Pulmonary artery endothelial cell (primary cell): Measurements from ENCODE around the gene ARCN1. TPM values are rescaled to one million over a fixed set of nuclear protein-coding genes. Genes with fewer than 3 reads are reported as not detected.
"Not testable (repeated sequence)": the region's sequence is repeated elsewhere in the genome, so short reads cannot be mapped to it uniquely, and the experiment has no call there.

Source experiments
- DNase-seq: peaks from one replicate; pipeline ENCODE4 v3.0.0-alpha.2; 2011; ENCODE audit warnings: low read depth, low spot score
- total RNA-seq: library from RNA; depleted of rRNA; stranded (reverse); fragments of >200 nt; gene quantifications from 2 replicates; pipeline ENCODE4 v1.2.3, GENCODE V29; 2014

The ARCN1 gene
- total RNA-seq, 1 donor from 2014 or later = 130 TPM

DNA sequence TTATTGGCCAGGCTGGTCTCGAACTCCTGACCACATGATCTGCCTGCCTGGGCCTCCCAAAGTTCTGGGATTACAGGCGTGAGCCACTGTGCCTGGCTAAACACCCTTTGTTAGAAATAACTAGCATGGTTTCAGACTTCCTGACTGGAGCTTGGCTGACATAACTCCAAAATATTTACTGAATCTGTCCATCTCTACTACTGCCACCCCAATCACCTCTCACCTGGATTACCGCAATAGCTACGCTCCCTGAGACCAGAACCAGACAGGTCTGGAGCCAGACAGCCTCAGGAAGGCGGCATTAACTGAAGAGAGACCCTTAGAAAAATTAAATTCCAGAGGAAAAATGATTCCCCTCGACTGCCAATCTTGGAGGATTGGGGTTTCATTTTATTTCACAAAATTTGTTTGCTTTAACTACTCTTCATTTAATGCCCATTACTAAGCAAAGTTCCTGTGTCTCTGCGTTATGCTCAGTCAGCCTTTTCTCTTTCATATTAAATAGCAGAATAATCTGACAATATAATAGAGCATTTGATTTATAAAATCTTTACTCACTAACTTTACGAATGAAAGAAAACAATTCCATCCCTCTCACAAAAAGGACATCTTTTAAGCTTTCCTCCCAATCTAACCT lies 28.1 kb upstream of the ARCN1 start:
- DNase-seq = no peak

- DNase-seq = no peak
Measured at GRCh38 chr11:118544647-118545010, 27.6 kb upstream of the ARCN1 start.

DNA sequence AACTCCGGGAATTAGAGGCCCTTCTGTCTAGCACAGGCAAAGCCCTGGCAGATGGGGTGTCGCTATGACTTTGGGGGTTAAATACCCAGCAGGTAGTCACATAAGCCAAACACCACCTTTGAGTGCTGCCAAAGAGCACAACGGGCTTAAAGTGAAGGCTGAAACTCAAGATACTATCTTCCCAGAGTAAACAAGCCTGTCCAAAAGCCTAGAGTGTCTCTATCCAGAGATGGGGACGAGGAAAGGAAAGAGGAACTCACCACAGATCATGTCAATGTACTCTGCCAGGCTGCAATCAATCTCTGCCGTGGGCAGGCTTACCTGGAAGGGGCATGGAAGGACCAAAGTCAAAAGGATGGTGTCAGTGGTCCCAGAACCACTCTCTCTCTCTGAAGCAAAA lies 26.7 kb upstream of the ARCN1 start:
- no peak for DNase-seq

DNA sequence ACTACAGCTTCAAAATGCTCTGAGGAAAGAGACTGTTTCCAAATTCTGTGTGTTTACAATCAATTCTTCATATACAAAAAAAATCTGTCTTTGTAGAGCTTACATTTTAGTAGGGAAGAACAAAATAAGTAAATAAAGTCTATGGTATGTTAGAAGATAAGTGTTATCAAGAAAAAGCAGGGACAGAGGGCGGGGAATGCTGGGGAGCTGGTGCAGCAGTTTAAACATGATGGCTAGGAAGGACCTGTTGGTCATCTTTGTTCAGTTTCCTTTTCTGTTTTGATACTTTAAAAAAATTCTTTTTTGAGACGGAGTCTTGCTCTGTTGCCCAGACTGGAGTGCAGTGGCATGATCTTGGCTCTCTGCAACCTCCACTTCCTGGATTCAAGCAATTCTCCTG lies 25.1 kb upstream of the ARCN1 start:
- no peak for DNase-seq

DNA sequence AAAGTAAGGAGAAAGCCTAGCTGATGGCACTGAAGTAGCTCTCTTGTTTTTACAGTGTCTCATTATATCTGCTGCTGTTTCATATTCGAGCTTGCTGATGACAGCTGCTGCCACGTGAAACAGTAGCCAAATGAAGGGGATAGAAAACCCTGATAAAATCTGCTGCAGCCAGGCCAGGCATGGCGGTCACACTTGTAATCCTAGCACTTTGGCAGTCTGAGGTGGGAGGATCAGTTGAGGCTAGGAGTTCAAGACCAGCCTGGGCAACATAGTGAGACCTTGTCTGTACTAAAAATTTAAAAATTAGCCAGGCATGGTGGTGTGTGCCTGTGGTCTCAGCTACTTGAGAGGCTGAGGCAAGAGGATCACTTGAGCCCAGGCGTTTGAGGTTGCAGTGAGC lies 19.9 kb upstream of the ARCN1 start:
- no peak for DNase-seq

DNA sequence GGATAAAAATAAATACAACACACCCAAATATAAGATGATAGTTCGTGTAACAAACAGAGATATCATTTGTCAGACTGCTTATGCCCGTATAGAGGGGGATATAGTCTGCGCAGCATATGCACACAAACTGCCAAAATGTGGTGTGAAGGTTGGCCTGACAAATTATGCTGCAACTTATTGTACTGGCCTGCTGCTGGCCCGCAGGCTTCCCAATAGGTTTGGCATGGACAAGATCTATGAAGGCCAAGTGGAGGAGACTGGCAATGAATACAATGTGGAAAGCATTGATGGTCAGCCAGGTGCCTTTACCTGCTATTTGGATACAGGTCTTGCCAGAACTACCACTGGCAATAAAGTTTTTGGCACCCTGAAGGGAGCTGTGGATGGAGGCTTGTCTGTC lies 11.4 kb upstream of the ARCN1 start:
- DNase-seq = no peak

- no peak for DNase-seq
Measured at GRCh38 chr11:118565051-118565450, 7.2 kb upstream of the ARCN1 start.

DNA sequence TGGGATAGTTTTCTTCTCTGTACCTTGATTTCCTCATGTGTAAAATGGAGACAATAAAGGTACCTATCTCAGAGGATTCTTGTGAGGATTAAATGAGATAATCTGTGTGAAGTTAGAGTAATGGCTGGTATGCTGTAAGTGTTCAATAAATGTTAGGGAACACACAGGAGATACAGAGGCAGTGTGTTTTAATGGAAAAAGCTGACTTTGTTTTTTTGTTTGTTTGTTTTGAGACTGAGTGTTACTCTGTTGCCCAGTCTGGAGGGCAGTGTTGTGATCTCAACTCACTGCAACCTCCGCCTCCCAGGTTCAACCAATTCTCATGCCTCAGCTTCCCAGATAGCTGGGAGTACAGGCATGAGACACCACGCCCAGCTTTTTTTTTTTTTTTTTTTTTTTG lies 2.5 kb upstream of the ARCN1 start:
- DNase-seq = no peak

- no peak for DNase-seq
Measured at GRCh38 chr11:118570787-118571186, 1.4 kb upstream of the ARCN1 start.

DNA sequence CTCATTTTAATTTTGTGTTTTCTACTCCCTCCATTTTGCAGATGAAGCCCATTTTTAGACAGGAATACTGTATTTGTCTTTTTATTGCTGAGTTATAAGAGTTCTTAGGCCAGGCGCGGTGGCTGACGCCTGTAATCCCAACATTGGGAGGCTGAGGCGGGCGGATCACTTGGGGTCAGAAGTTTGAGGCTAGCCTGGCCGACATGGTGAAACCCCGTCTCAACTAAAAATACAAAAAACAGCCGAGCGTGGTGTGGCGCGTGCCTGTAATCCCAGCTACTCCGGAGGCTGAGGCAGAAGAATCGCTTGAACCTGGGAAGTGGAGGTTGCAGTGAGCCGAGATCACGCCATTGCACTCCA lies 528 bp upstream of the ARCN1 start:
- DNase-seq = not testable (repeated sequence)

DNA sequence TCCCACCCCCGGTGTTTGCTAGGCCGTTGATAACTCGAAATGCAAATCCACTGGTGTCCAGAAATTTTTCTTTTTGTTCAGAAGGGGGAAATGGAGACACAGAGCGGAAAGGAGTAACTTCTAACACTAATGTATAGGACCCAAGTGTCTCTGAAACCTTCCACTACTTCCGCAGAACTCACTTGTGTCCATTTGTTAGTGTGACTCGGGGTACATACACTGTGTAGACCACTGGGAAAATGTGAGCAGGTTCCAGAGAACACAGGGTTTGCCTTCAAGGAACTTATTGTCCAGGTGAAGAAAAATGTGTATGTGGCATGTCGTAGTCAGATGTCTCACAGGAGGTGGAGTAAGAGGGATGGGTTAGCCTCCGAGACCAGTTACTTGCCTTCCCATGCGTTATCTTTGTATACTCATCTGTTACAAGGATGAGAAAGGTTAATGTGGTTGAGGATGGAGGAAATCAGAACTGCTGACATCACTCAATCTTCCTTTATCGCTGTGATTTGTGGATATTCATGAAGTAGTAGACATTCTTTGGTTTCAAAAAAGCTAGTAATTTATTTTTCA lies 857 bp downstream of the ARCN1 start:
- DNase-seq = peak; percentile 44

DNA sequence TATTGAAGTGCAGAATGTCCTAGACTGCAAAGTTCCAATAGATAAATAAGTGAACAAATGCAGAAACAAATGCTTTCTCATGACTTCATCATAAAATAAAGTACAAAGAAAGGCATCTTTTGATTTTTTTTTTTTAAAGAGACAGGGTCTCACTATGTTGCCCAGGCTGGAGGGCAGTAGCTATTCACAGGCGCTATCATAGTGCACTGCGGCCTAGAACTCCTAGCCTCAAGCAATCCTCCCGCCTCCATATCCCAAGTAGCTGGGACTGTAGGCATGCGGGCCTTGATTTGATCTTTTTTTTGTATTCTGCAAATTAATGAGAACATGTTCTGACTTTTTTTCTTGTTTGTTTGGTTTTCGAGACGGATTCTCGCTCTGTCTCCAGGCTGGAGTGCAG lies 2.4 kb downstream of the ARCN1 start:
- no peak for DNase-seq

GRCh38 chr11:118577995-118578394 lies 5.8 kb downstream of the ARCN1 start:
- not testable (repeated sequence) for DNase-seq

GRCh38 chr11:118581057-118581456 lies 8.8 kb downstream of the ARCN1 start:
- DNase-seq = peak; percentile 71

DNA sequence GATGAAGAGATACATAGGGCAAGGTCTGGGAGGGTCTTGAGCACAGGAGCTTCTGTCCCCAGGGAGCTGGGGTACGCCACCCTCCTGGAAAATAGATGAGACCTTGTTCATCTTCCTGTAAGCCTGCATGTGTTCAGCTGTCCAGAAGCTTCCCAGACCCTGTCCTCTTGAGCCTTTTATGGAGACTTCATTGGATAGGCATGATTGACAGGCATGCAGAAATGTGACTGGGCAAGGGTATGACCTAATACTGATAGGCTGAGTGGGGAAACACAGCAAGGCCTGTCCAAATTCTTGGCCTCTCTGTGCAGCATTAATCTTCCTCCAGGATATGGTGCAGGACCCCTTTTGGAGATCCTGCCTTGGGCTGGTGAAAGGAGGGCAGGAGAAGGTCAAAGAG lies 15.7 kb downstream of the ARCN1 start:
- no peak for DNase-seq

DNA sequence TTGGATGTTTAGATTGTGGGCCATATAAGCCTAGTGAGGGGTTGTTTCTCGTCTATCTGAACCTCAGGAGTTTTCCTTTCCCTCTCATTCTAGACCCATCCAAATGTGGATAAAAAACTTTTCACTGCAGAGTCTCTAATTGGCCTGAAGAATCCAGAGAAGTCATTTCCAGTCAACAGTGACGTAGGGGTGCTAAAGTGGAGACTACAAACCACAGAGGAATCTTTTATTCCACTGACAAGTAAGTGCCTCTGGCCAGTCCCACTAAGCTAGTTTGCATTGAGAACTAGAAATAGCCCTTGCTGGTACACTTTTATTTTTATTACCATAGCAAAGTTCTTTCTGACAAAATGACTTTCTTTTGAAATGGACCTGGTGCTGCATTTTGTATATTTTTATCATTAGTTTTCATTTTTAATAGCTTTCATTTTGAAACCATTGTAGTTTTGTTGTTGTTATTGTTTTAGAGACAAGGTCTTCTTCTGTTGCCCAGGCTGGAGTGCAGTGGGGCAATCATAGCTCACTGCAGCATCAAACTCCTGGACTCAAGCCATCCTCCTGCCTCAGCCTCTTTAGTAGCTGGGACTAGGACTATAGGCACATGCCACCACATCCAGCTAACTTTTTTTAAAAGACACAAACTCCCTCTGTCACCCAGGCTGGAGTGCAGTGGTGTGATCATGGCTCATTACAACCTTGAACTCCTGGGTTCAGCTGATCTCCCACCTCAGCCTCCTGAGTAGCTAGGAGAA lies 20.6 kb downstream of the ARCN1 start:
- no peak for DNase-seq

DNA sequence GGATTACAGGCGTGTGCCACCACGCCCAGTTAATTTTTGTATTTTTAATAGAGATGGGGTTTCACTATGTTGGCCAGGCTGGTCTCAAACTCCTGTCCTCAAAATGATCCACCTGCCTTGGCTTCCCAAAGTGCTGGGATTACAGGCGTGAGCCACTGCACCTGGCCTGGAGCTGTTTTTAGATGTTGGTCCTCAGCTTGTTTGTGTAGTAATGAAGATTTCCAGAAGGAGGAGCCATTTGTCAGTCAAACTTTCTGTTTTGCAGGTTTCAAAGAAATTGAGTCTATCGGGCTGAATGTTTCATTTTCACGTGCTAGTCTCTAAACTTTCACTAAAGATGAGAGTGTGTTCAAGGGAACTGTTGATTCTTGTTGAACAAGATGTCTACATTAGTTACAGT lies 22.8 kb downstream of the ARCN1 start:
- not testable (repeated sequence) for DNase-seq

DNA sequence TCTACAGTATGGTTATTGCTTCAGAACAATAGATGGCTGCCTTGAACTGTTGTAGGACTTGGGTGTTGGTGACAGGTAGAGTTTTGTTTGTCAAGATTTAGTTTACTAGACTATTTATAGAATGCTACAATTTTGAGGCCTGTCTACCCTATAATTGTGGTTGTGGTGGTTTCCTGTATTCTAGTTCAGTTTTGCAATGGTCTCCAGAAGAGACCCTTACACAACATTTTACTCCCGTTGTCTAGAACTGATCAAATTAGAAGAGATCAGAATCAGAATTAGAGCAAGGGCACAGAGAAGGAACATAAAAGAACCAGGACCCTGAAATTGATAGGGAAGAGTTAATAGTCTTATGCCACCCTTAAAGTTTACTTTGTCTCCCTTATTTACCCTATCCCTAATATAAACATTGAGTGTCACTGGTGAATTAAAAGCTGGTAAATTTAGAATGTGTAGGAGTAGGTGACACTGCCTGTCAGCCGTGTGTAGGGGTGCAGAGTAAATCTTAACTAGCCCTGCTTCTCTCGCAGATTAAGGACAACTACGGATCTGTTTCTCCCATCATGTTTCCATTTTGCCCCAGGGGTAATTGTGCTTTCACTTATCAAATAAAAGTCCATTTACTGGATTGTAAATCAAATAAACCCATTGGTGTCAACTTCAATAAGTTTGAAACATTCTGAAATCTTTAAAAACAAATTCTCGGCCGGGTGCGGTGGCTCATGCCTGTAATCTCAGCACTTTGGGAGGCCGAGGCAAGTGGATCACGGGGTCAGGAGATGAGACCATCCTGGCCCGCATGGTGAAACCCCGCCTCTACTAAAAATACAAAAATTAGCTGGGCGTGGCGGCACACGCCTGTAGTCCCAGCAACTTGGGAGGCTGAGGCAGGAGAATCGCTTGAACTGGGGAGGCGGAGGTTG lies 24.3 kb downstream of the ARCN1 start:
- DNase-seq = no peak

DNA sequence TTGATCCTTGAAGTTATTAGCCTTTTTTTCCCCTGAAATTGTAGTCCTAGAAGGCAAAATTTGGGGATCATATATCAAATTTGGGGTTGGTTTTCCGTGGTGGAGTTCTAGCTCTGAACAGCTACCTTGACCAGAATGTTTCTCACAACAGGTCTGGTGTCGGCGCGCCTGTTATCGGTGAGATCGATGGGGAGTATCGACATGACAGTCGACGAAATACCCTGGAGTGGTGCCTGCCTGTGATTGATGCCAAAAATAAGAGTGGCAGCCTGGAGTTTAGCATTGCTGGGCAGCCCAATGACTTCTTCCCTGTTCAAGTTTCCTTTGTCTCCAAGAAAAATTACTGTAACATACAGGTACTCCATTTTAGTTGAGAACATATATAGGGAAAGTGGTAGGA lies 25.3 kb downstream of the ARCN1 start:
- DNase-seq = no peak

DNA sequence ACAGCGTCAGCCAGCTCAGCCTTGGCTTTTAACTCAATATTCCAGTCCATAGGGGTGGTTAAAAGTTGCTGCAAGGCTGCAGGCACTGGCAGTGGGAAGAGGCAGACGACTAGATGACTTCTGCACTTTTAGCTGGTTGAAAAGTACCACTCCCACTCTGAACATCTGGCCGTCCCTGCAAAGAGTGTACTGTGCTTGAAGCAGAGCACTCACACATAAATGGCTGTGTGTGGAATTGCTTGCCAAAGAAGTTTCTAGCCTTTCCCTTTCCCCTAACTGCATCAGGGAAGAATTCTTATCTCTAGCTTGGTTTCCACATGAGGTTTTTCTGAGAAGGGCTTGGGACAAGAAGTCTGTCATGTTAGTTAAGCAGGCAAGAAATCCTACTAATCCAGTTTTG lies 30.1 kb downstream of the ARCN1 start:
- no peak for DNase-seq

- DNase-seq = not testable (repeated sequence)
Measured at GRCh38 chr11:118603709-118604108, 31.5 kb downstream of the ARCN1 start.

DNA sequence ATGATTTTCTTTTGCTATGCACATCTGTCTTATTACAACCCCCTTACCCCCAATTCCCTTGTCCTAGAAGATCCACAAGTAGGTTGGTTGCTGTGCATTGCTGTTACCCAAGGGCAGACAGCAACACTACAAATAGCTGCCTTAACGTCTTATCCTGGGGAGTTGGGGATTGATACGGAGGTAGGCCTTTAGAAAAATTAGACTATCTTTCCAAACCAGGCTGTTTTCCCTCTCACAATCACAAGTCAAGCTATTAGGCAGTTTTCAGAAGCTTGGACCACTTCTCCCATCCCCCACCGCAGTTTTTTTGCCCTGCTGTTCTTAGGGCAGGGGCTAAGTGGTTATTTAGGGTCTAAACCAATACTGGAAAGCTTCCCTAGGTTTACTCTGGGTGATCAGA lies 32.4 kb downstream of the ARCN1 start:
- no peak for DNase-seq
